Adrenal gland (tissue), 5 donors: ENCODE results near the gene DRC7.

ENCODE experiments used
- CTCF ChIP-seq, 6 experiments: fragments of 450-650 bp in 4 of 6; fragments of 200-600 bp in 2 of 6; sonication (generic) in 1 of 6; IDR thresholded peaks; 1 replicate in 5 of 6; 2 replicates in 1 of 6; pipeline versions ENCODE4 v1.5.1 to v1.8.0; 2016 to 2021; ENCODE audit warnings: antibody characterized with exemption in 6 of 6, mild to moderate bottlenecking in 2 of 6, moderate library complexity in 1 of 6
- POLR2A ChIP-seq, 2 donors: fragments of 450-650 bp; IDR thresholded peaks; one replicate each; pipeline ENCODE4 v1.6.1; 2017; ENCODE audit warnings: antibody characterized with exemption in 2 of 2, mild to moderate bottlenecking in 2 of 2, moderate library complexity in 1 of 2
- donor health status: DM: no; HTN: no; CAD: no.

- TF ChIP-seq POLR2A (IDR thresholded peaks at IDR 0.05), result no peak
- no peak for TF ChIP-seq CTCF (IDR thresholded peaks at IDR 0.05)
Measured at GRCh38 chr16:57747996-57748395, 53.4 kb downstream of the DRC7 start.
